IMR-90 (cell line): ENCODE measurements around the gene HDAC5. TPM values are rescaled to one million over a fixed set of nuclear protein-coding genes. Genes with fewer than 3 reads are reported as not detected.

Source experiments
- ATAC-seq: fragments of 200-7000 bp; cut with Tn5 transposase; 2 replicates; pipeline ENCODE4 v1.9.1; 2020; ENCODE audit warnings: low read depth, mild to moderate bottlenecking, moderate library complexity
- BruUV-seq: library from RNA; stranded (reverse); fragments of 400-500 nt; replicated peaks from 2 replicates; lab custom pipeline; 2021; lab: Mats Ljungman, UMichigan
- CTCF ChIA-PET: fragments of 300-600 bp; formaldehyde crosslinking; extraction: SDS; loops from one replicate; lab custom pipeline; 2021; ENCODE audit warnings: antibody characterized with exemption; lab: Yijun Ruan, JAX
- POLR2A ChIA-PET: fragments of 300-600 bp; sonication (Branson Sonifier 250); formaldehyde crosslinking; loops from one replicate; lab custom pipeline; 2022; ENCODE audit warnings: antibody characterized with exemption; ENCODE audit not compliant: unreplicated experiment; lab: Charles Lee
- DNase-seq: peaks from one replicate; pipeline ENCODE4 v3.0.0; 2013
- H2AFZ ChIP-seq: replicated peaks from 2 replicates; pipeline ENCODE3; 2013; ENCODE audit warnings: low read length, mild to moderate bottlenecking; ENCODE audit not compliant: poor library complexity
- H2AK5ac ChIP-seq: 2 replicates; pipeline ENCODE4 v1.6.1; 2013; ENCODE audit warnings: low read depth, low read length, inconsistent platforms
- H2AK9ac ChIP-seq: replicated peaks from 2 replicates; pipeline ENCODE3; 2013; ENCODE audit warnings: mild to moderate bottlenecking, low read depth, low read length, moderate library complexity; ENCODE audit not compliant: poor library complexity
- H2BK120ac ChIP-seq: 2 replicates; pipeline ENCODE4 v1.6.1; 2013; ENCODE audit warnings: low read depth, low read length, inconsistent platforms
- H2BK15ac ChIP-seq: 3 replicates; pipeline ENCODE4 v1.6.1; 2013; ENCODE audit warnings: low read depth, low read length, inconsistent platforms
- H2BK20ac ChIP-seq: 2 replicates; pipeline ENCODE4 v1.6.1; 2013; ENCODE audit warnings: low read depth, mild to moderate bottlenecking, inconsistent platforms, low read length, moderate library complexity
- H2BK5ac ChIP-seq: 2 replicates; pipeline ENCODE4 v1.6.1; 2013; ENCODE audit warnings: mild to moderate bottlenecking, low read depth, low read length, inconsistent platforms; ENCODE audit not compliant: poor library complexity, severe bottlenecking
- H3K14ac ChIP-seq: replicated peaks from 2 replicates; pipeline ENCODE4 v1.6.1; 2013; ENCODE audit warnings: low read depth, low read length, inconsistent platforms
- H3K18ac ChIP-seq: 2 replicates; pipeline ENCODE4 v1.6.1; 2013; ENCODE audit warnings: low read depth, low read length, control low read depth
- H3K23ac ChIP-seq: 2 replicates; pipeline ENCODE4 v1.6.1; 2013; ENCODE audit warnings: low read depth, low read length, inconsistent platforms
- H3K27ac ChIP-seq: 2 replicates; pipeline ENCODE4 v1.5.1; 2013; ENCODE audit warnings: mild to moderate bottlenecking, control low read depth, low read length; ENCODE audit not compliant: insufficient read depth
- H3K27me3 ChIP-seq: 2 replicates; pipeline ENCODE4 v1.6.1; 2013; ENCODE audit warnings: low read length; ENCODE audit not compliant: control insufficient read depth, insufficient read depth
- H3K36me3 ChIP-seq: 2 replicates; pipeline ENCODE4 v1.6.1; 2013; ENCODE audit warnings: low read length, mixed read lengths; ENCODE audit not compliant: control insufficient read depth, insufficient read depth
- H3K4ac ChIP-seq: 2 replicates; pipeline ENCODE4 v1.6.1; 2013; ENCODE audit warnings: low read depth, low read length, inconsistent platforms
- H3K4me1 ChIP-seq: 2 replicates; pipeline ENCODE4 v1.6.1; 2013; ENCODE audit warnings: low read length, mixed read lengths; ENCODE audit not compliant: control insufficient read depth, insufficient read depth
- H3K4me2 ChIP-seq: 2 replicates; pipeline ENCODE4 v1.6.1; 2013; ENCODE audit warnings: low read depth, mild to moderate bottlenecking, control low read depth, low read length, moderate library complexity
- H3K4me3 ChIP-seq: 2 replicates; pipeline ENCODE4 v1.5.1; 2013; ENCODE audit warnings: low read depth, mild to moderate bottlenecking, control low read depth, low read length, moderate library complexity; ENCODE audit not compliant: insufficient read depth
- H3K56ac ChIP-seq: 2 replicates; pipeline ENCODE4 v1.6.1; 2013; ENCODE audit warnings: low read length, inconsistent platforms; ENCODE audit not compliant: insufficient read depth; ENCODE audit errors: extremely low read depth
- H3K79me1 ChIP-seq, 2 experiments: 2 replicates each; pipeline ENCODE4 v1.6.1; 2013; ENCODE audit warnings: low read length in 2 of 2, inconsistent platforms in 1 of 2, low read depth in 1 of 2
- H3K9ac ChIP-seq: 2 replicates; pipeline ENCODE4 v1.6.1; 2013; ENCODE audit warnings: low read depth, low read length, control low read depth
- H3K9me1 ChIP-seq: 2 replicates; pipeline ENCODE4 v1.6.1; 2013; ENCODE audit warnings: low read length, inconsistent platforms; ENCODE audit not compliant: insufficient read depth
- H3K9me3 ChIP-seq: 2 replicates; pipeline ENCODE4 v1.6.1; 2013; ENCODE audit warnings: low read length; ENCODE audit not compliant: control insufficient read depth, insufficient read depth
- H4K20me1 ChIP-seq: 2 replicates; pipeline ENCODE4 v1.6.1; 2013; ENCODE audit warnings: low read length, inconsistent platforms; ENCODE audit not compliant: insufficient read depth
- H4K5ac ChIP-seq: 2 replicates; pipeline ENCODE4 v1.6.1; 2013; ENCODE audit warnings: mild to moderate bottlenecking, low read depth, low read length, control low read depth
- H4K8ac ChIP-seq, 2 experiments: 2 replicates each; pipeline ENCODE4 v1.6.1; 2013; ENCODE audit warnings: low read depth in 2 of 2, low read length in 2 of 2, control low read depth in 1 of 2, inconsistent platforms in 1 of 2
- H4K91ac ChIP-seq: 2 replicates; pipeline ENCODE4 v1.6.1; 2013; ENCODE audit warnings: low read depth, low read length, inconsistent platforms; ENCODE audit not compliant: insufficient read depth
- BHLHE40 ChIP-seq: fragments of 150-350 bp; IDR thresholded peaks from 2 replicates; pipeline ENCODE4 v1.6.1; 2016; ENCODE audit warnings: mild to moderate bottlenecking, low read depth, low read length
- CEBPB ChIP-seq: IDR thresholded peaks from 2 replicates; pipeline ENCODE4 v1.6.1; 2012; ENCODE audit warnings: low read depth, low read length, improper control_type of control experiment
- FOS ChIP-seq: fragments of 150-350 bp; IDR thresholded peaks from 2 replicates; pipeline ENCODE4 v1.6.1; 2016; ENCODE audit warnings: low read depth, low read length
- MAZ ChIP-seq: IDR thresholded peaks from 2 replicates; pipeline ENCODE4 v1.6.1; 2012; ENCODE audit warnings: low read depth, mild to moderate bottlenecking, low read length, improper control_type of control experiment, moderate library complexity, borderline replicate concordance
- NFE2L2 ChIP-seq: fragments of 150-350 bp; IDR thresholded peaks from 2 replicates; pipeline ENCODE4 v1.6.1; 2016; ENCODE audit warnings: low read depth, mild to moderate bottlenecking, low read length
- POLR2A ChIP-seq: IDR thresholded peaks from 2 replicates; pipeline ENCODE4 v1.6.1; 2012; ENCODE audit warnings: mild to moderate bottlenecking, low read depth, low read length
- RCOR1 ChIP-seq: IDR thresholded peaks from 2 replicates; pipeline ENCODE4 v1.6.1; 2012; ENCODE audit warnings: mild to moderate bottlenecking, low read length, improper control_type of control experiment; ENCODE audit not compliant: insufficient replicate concordance
- RFX5 ChIP-seq: IDR thresholded peaks from 2 replicates; pipeline ENCODE4 v1.8.0; 2012; ENCODE audit warnings: low read depth, mild to moderate bottlenecking, low read length, moderate library complexity
- WGBS, 2 experiments: methylation state at CpG; one replicate each; pipeline versions ENCODE4 v1.1.5 to v1.1.7; 2013; ENCODE audit warnings: missing lambda C conversion rate in 2 of 2; ENCODE audit not compliant: insufficient read length in 1 of 2; ENCODE audit errors: extremely low coverage in 2 of 2; 5-methylcytosine and 5-hydroxymethylcytosine counted together
- dilution Hi-C: fragments of 300-500 bp; cut with HindIII; formaldehyde crosslinking; loops from one replicate; pipeline ENCODE4 v1.14.3; 2018; ENCODE audit warnings: low sequenced_read_pairs; ENCODE audit not compliant: unreplicated experiment
- in situ Hi-C: fragments of 300-500 bp; cut with MboI; formaldehyde crosslinking; loops from 3 replicates; pipeline ENCODE4 v1.14.3; 2019; ENCODE audit warnings: low sequenced_read_pairs, inconsistent platforms, mixed read lengths
- intact Hi-C: fragments of 100-400 bp; cut with micrococcal nuclease; formaldehyde crosslinking; loops from 2 replicates; pipeline ENCODE4 v1.10.0; 2022
- polyA plus RNA-seq, 3 experiments: library from polyadenylated mRNA; depleted of rRNA; stranded (reverse); fragments of >200 nt; gene quantifications; 2 replicates each; pipeline ENCODE4 v1.2.3, GENCODE V29; 2012; ENCODE audit warnings: low replicate concordance in 1 of 3
- total RNA-seq: library from RNA; depleted of rRNA; stranded (reverse); fragments of >200 nt; gene quantifications from 2 replicates; pipeline ENCODE4 v1.2.3, GENCODE V29; 2012
- TF ChIP-seq, protein P1 (sequence below): fragments of 150-350 bp; IDR thresholded peaks from 2 replicates; pipeline ENCODE4 v1.6.1; 2016; ENCODE audit warnings: low read depth, mild to moderate bottlenecking, low read length, moderate library complexity, borderline replicate concordance

The HDAC5 gene
- total and polyA plus RNA-seq, 2 of the 4 experiments (the other 2 are of a cell fraction) = 47.0 to 61.3 TPM

DNA sequence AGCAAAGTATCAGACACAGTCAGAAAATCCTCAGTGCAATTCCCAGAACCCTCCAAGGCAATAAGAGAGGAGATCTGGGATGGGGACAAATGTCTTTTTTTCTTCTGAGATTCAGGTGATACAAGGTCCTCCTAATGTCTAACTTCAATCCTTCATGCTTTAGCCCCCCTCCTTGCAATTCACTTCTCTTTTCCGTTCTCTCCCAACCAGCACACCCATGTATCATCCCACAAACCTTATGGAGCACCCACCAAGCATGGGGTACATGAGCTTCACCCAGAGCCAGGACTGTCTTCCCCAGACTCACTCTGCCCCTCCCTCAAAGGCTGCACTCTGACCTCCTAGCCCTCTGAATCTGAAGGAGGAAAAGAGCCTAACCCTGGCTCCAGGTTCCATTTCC lies 10.1 kb downstream of the HDAC5 start (continued):
- TF ChIP-seq NFE2L2 = no peak

DNA sequence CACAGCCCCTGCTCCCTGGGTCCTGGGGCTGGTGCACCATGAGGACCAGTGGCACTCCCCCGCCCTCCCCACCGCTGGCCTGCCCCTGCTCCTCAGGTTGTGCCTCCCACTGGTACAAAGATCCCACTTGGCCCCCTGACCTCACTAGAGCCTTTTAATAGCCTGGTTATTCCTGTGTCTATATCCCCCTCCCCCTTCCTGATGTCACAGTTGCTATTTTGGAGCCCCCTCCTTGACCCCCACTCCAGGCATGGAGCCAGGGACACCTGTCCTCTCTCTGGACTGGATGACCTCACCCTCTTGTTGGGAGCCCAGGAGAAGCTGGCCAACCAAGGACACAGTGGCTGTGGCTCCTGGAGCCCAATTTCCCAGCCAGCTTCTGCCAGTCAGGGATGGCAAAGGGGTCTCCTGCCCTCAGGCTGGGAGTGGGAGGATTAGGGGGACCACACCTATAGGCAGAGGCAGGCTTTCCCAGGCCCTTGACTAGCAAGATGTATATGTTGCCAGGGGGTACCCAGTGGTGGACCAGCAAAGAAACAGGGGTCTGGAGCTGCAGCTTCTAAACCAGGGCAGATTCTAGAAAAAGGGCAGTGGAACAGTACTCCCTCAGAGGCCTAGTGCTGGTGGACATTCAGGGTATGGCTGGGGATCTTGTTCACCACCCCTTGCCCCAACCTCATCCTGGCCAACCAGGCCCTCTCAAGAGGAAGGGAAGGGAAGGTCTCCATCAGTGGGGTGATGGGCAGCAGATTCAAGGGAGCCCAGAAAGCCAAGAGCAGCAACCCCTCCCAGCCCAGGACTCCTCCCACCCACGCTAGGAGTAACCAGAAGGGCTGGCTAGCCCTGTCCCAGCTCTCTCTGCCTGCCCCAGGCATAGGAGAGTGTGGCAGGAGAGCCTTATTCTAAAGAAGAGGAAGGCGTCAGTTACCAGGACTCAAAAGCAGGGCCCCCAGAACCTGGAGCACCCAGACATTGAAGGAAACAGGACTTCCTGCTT lies 10.9 kb downstream of the HDAC5 start:
- intact Hi-C loops = no loop called here
- no peak overlapping the region for H3K4me2 ChIP-seq

More for the DNA sequence above, 10.9 kb downstream of the HDAC5 start:
- TF ChIP-seq FOS = no peak
- no peak for TF ChIP-seq MAZ
- no peak for TF ChIP-seq CEBPB
- no peak for TF ChIP-seq POLR2A
- no peak for TF ChIP-seq BHLHE40
- no peak for TF ChIP-seq RCOR1
- TF ChIP-seq, protein P1, sequence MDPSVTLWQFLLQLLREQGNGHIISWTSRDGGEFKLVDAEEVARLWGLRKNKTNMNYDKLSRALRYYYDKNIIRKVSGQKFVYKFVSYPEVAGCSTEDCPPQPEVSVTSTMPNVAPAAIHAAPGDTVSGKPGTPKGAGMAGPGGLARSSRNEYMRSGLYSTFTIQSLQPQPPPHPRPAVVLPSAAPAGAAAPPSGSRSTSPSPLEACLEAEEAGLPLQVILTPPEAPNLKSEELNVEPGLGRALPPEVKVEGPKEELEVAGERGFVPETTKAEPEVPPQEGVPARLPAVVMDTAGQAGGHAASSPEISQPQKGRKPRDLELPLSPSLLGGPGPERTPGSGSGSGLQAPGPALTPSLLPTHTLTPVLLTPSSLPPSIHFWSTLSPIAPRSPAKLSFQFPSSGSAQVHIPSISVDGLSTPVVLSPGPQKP = no peak
- TF ChIP-seq RFX5 = no peak
- H2AK9ac ChIP-seq = no peak overlapping the region
- peak overlapping the region; percentile 48; the same call in 1 of the 2 replicates for H2BK20ac ChIP-seq
- H3K9me3 ChIP-seq = no peaks in the 10 kb centered on the region
- H3K18ac ChIP-seq = no peak overlapping the region
- H2BK5ac ChIP-seq = no peak overlapping the region
- no peak overlapping the region for H2BK15ac ChIP-seq
- H4K5ac ChIP-seq = no peak overlapping the region
- peaks cover 18% of the 10 kb centered on the region for H3K9me1 ChIP-seq
- H4K8ac ChIP-seq = no peak overlapping the region
- peaks cover 14 to 86% of the 10 kb centered on the region in 2 experiments for H3K79me1 ChIP-seq
- BruUV-seq = no TSS peak
- H4K91ac ChIP-seq = 0 out of 2 replicates have a peak overlapping the region, but pooled peaks have one; percentile 11
- DNase-seq (no peak), ATAC-seq (no peak)
- H3K4me1 ChIP-seq = peaks cover 38% of the 10 kb centered on the region
- in situ Hi-C loops = no loop called here
- no peaks in the 10 kb centered on the region for H3K27me3 ChIP-seq
- H3K23ac ChIP-seq = no peak overlapping the region
- dilution Hi-C loops = no loop called here
- H3K56ac ChIP-seq = no peak overlapping the region
- no peak overlapping the region for H3K9ac ChIP-seq
- POLR2A ChIA-PET = no interaction called here
- H3K4ac ChIP-seq = peak overlapping the region; percentile 89
- H3K14ac ChIP-seq = no peak overlapping the region
- H2AFZ ChIP-seq = no peak overlapping the region
- H4K20me1 ChIP-seq = peaks cover 24% of the 10 kb centered on the region
- 93% methylated on average over 2 of the region's 4 CpGs; no CpG with 5 or more reads in 1 of the 2 experiments for WGBS, 2 experiments
- 0 out of 2 replicates have a peak overlapping the region, but pooled peaks have one; percentile 76 for H2BK120ac ChIP-seq
- no peak overlapping the region for H3K27ac ChIP-seq
- H3K4me3 ChIP-seq = no peak overlapping the region
- peaks cover 2% of the 10 kb centered on the region; the same call in 1 of the 2 replicates for H3K36me3 ChIP-seq
- CTCF ChIA-PET = no interaction called here
- peak overlapping the region; percentile 94 for H2AK5ac ChIP-seq
